Vagina (tissue), 2 donors: ENCODE measurements around the gene CRHR1.
"Not testable (repeated sequence)": the region's sequence is repeated elsewhere in the genome, so short reads cannot be mapped to it uniquely, and the experiment has no call there.

Experiments used
- POLR2A ChIP-seq, 2 donors: fragments of 450-650 bp; IDR thresholded peaks; one replicate each; pipeline ENCODE4 v1.6.1; 2017; ENCODE audit warnings: antibody characterized with exemption in 2 of 2, mild to moderate bottlenecking in 2 of 2, moderate library complexity in 2 of 2
- POLR2AphosphoS5 ChIP-seq, 2 donors: sonication (generic); formaldehyde crosslinking; IDR thresholded peaks; one replicate each; pipeline ENCODE4 v1.9.0; 2017; ENCODE audit warnings: antibody characterized with exemption in 2 of 2, mild to moderate bottlenecking in 2 of 2, low read depth in 1 of 2; ENCODE audit not compliant: insufficient read depth in 1 of 2
- TF ChIP-seq, protein P1 (sequence below), 3 experiments: fragments of 450-650 bp in 2 of 3; fragments of 200-600 bp in 1 of 3; sonication (generic) in 1 of 3; IDR thresholded peaks; one replicate each; pipeline ENCODE4 v1.5.1; 2017 to 2019; ENCODE audit warnings: antibody characterized with exemption in 3 of 3, mild to moderate bottlenecking in 2 of 3, moderate library complexity in 2 of 3

DNA sequence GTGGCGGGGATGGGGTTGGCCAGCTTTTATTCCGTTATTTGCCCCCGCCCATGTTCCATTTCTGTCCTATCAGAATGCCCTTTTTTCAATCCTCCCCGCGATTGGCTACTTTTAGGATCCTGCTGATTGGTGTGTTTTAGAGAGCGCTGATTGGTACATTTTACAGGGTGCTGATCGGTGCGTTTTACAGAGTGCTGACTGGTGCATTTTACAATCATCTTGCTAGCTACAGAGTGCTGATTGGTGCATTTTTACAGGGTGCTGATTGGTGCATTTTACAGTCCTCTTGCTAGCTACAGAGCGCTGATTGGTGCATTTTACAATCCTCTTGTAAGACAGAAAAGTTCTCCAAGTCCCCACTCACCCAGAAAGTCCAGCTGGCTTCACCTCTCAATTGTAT lies 78.0 kb downstream of the CRHR1 start:
- TF ChIP-seq POLR2A (IDR thresholded peaks at IDR 0.05); POLR2AphosphoS5 (IDR thresholded peaks at IDR 0.05; ENCODE audit: insufficient read depth in 1 of 2, low read depth in 1 of 2): not testable (repeated sequence)
- TF ChIP-seq, protein P1, sequence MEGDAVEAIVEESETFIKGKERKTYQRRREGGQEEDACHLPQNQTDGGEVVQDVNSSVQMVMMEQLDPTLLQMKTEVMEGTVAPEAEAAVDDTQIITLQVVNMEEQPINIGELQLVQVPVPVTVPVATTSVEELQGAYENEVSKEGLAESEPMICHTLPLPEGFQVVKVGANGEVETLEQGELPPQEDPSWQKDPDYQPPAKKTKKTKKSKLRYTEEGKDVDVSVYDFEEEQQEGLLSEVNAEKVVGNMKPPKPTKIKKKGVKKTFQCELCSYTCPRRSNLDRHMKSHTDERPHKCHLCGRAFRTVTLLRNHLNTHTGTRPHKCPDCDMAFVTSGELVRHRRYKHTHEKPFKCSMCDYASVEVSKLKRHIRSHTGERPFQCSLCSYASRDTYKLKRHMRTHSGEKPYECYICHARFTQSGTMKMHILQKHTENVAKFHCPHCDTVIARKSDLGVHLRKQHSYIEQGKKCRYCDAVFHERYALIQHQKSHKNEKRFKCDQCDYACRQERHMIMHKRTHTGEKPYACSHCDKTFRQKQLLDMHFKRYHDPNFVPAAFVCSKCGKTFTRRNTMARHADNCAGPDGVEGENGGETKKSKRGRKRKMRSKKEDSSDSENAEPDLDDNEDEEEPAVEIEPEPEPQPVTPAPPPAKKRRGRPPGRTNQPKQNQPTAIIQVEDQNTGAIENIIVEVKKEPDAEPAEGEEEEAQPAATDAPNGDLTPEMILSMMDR (IDR thresholded peaks at IDR 0.05) = not testable (repeated sequence)
